Measurements from ENCODE around the gene FGA. TPM values are rescaled to one million over a fixed set of nuclear protein-coding genes. Genes with fewer than 3 reads are reported as not detected.

The FGA gene
- total and polyA plus RNA-seq, 9 of the 15 experiments (the other 6 are each of a cell fraction or from before 2014, with no cell fraction given) = 0.04 to 2.5 (median 0.07) TPM; not detected in 5

DNA sequence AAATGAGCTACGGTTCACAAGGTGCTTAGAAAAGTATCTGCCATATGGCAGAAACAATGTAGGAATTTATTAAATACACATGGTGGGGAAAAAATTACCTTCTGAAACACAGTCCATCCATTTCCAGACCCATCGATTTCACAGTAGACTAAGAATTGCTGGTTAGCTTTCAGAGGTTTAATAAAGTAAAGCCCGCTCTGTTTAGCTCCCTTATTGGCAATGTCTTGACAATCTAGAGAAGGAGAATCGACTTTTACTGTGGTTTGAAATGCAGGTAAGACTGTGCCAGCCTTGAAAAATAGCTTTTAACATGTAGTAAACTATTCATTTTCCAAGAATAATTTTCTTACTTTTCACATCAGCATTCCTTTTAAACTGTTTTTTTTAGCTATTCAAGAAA, 19.0 kb upstream of the FGA start:
- no peak for ATAC-seq
- Histone ChIP-seq H3K9ac (ENCODE audit: insufficient read depth in 1 of 2, low read depth in 2 of 2, low read length in 2 of 2) (no peak overlapping the region), H3K4me3 (no peak overlapping the region), H3K79me2 (ENCODE audit: control insufficient read depth, insufficient read depth, low read length) (no peaks in the 10 kb centered on the region), H3K9me1 (ENCODE audit: control insufficient read depth, insufficient read depth, low read length) (no peaks in the 10 kb centered on the region), H3K27ac (ENCODE audit: extremely low read depth, low read depth, low read length) (no peak overlapping the region), H4K20me1 (replicated peaks; ENCODE audit: control insufficient read depth, insufficient read depth, low read length) (no peaks in the 10 kb centered on the region), H3K36me3 (ENCODE audit: control insufficient read depth, insufficient read depth, low read length) (no peaks in the 10 kb centered on the region), H3K4me2 (ENCODE audit: insufficient read depth, low read length) (no peak overlapping the region), H2AFZ (ENCODE audit: low read depth, low read length) (no peak overlapping the region), H3K27me3 (ENCODE audit: control insufficient read depth in 2 of 2, insufficient read depth in 2 of 2, low read length in 2 of 2) (no peaks in the 10 kb centered on the region), H3K4me1 (replicated peaks in 1 of 2; ENCODE audit: control insufficient read depth in 2 of 2, insufficient read depth in 2 of 2, low read length in 2 of 2) (no peaks in the 10 kb centered on the region), H3K9me3 (replicated peaks; ENCODE audit: control insufficient read depth, insufficient read depth, low read depth, low read length) (no peaks in the 10 kb centered on the region)
- FAIRE-seq = no peak
- CTCF ChIA-PET (ENCODE audit: low intra/inter-chr PET ratio) = no interaction called here
- intact Hi-C loops (cut with micrococcal nuclease) (no loop called here), in situ Hi-C loops (cut with MboI) (no loop called here)
- DNase-seq (ENCODE audit: extremely low read depth in 1 of 4, low spot score in 3 of 4) = no peak
- TF ChIP-seq MCM3 (IDR thresholded peaks at IDR 0.05) = no peak
- TF ChIP-seq NCOA2 (IDR thresholded peaks at IDR 0.05; ENCODE audit: partially characterized antibody in 2 of 2) = no peak
- TF ChIP-seq SLC30A9 (CRISPR knock-in tag; IDR thresholded peaks at IDR 0.05) = no peak
- no peak for TF ChIP-seq BRD9 (IDR thresholded peaks at IDR 0.05; ENCODE audit: low read depth, partially characterized antibody)
- TF ChIP-seq TAF9B (IDR thresholded peaks at IDR 0.05; ENCODE audit: partially characterized antibody) = no peak
- no peak for TF ChIP-seq ZNF175 (CRISPR knock-in tag; IDR thresholded peaks at IDR 0.05; ENCODE audit: low read depth)
- TF ChIP-seq KDM4B (IDR thresholded peaks at IDR 0.05; ENCODE audit: borderline replicate concordance in 2 of 2, low read depth in 1 of 2) = no peak
- TF ChIP-seq MECOM (CRISPR knock-in tag; IDR thresholded peaks at IDR 0.05) = no peak
- TF ChIP-seq, protein P1, sequence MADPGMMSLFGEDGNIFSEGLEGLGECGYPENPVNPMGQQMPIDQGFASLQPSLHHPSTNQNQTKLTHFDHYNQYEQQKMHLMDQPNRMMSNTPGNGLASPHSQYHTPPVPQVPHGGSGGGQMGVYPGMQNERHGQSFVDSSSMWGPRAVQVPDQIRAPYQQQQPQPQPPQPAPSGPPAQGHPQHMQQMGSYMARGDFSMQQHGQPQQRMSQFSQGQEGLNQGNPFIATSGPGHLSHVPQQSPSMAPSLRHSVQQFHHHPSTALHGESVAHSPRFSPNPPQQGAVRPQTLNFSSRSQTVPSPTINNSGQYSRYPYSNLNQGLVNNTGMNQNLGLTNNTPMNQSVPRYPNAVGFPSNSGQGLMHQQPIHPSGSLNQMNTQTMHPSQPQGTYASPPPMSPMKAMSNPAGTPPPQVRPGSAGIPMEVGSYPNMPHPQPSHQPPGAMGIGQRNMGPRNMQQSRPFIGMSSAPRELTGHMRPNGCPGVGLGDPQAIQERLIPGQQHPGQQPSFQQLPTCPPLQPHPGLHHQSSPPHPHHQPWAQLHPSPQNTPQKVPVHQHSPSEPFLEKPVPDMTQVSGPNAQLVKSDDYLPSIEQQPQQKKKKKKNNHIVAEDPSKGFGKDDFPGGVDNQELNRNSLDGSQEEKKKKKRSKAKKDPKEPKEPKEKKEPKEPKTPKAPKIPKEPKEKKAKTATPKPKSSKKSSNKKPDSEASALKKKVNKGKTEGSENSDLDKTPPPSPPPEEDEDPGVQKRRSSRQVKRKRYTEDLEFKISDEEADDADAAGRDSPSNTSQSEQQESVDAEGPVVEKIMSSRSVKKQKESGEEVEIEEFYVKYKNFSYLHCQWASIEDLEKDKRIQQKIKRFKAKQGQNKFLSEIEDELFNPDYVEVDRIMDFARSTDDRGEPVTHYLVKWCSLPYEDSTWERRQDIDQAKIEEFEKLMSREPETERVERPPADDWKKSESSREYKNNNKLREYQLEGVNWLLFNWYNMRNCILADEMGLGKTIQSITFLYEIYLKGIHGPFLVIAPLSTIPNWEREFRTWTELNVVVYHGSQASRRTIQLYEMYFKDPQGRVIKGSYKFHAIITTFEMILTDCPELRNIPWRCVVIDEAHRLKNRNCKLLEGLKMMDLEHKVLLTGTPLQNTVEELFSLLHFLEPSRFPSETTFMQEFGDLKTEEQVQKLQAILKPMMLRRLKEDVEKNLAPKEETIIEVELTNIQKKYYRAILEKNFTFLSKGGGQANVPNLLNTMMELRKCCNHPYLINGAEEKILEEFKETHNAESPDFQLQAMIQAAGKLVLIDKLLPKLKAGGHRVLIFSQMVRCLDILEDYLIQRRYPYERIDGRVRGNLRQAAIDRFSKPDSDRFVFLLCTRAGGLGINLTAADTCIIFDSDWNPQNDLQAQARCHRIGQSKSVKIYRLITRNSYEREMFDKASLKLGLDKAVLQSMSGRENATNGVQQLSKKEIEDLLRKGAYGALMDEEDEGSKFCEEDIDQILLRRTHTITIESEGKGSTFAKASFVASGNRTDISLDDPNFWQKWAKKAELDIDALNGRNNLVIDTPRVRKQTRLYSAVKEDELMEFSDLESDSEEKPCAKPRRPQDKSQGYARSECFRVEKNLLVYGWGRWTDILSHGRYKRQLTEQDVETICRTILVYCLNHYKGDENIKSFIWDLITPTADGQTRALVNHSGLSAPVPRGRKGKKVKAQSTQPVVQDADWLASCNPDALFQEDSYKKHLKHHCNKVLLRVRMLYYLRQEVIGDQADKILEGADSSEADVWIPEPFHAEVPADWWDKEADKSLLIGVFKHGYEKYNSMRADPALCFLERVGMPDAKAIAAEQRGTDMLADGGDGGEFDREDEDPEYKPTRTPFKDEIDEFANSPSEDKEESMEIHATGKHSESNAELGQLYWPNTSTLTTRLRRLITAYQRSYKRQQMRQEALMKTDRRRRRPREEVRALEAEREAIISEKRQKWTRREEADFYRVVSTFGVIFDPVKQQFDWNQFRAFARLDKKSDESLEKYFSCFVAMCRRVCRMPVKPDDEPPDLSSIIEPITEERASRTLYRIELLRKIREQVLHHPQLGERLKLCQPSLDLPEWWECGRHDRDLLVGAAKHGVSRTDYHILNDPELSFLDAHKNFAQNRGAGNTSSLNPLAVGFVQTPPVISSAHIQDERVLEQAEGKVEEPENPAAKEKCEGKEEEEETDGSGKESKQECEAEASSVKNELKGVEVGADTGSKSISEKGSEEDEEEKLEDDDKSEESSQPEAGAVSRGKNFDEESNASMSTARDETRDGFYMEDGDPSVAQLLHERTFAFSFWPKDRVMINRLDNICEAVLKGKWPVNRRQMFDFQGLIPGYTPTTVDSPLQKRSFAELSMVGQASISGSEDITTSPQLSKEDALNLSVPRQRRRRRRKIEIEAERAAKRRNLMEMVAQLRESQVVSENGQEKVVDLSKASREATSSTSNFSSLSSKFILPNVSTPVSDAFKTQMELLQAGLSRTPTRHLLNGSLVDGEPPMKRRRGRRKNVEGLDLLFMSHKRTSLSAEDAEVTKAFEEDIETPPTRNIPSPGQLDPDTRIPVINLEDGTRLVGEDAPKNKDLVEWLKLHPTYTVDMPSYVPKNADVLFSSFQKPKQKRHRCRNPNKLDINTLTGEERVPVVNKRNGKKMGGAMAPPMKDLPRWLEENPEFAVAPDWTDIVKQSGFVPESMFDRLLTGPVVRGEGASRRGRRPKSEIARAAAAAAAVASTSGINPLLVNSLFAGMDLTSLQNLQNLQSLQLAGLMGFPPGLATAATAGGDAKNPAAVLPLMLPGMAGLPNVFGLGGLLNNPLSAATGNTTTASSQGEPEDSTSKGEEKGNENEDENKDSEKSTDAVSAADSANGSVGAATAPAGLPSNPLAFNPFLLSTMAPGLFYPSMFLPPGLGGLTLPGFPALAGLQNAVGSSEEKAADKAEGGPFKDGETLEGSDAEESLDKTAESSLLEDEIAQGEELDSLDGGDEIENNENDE (IDR thresholded peaks at IDR 0.05; ENCODE audit: low read depth, low read length) = no peak
- TF ChIP-seq NFIX (CRISPR knock-in tag; IDR thresholded peaks at IDR 0.05; ENCODE audit: low read depth) = no peak
- no peak for TF ChIP-seq ESRRB (CRISPR knock-in tag; IDR thresholded peaks at IDR 0.05; ENCODE audit: borderline replicate concordance)
- no peak for TF ChIP-seq STAT5A (IDR thresholded peaks at IDR 0.05; ENCODE audit: borderline replicate concordance, low read length)
- TF ChIP-seq CHCHD3 (CRISPR knock-in tag; IDR thresholded peaks at IDR 0.05) = no peak
- BruUV-seq (replicated peaks) = no TSS peak
- POLR2A ChIA-PET = no interaction called here
- 0% methylated on average over 4 of the region's 4 CpGs for WGBS (ENCODE audit: insufficient coverage, low coverage, missing lambda C conversion rate)

All from K562 (cell line).